Left lung (tissue), 10 donors: ENCODE measurements around the gene TLNRD1. TPM values are rescaled to one million over a fixed set of nuclear protein-coding genes. Genes with fewer than 3 reads are reported as not detected.
A peak's percentile ranks its signal among the peaks of the same experiment; 100 is the strongest.

ENCODE experiments used
- ATAC-seq: fragments of 200-7000 bp; cut with Tn5 transposase; one replicate; pipeline ENCODE4 v1.9.1; 2020; ENCODE audit warnings: moderate library complexity
- DNase-seq, 4 donors: peaks; one replicate each; pipeline ENCODE4 v3.0.0-alpha.2; 2013 to 2020
- H3K27ac ChIP-seq, 2 donors: fragments of 200-600 bp; sonication (generic) in 1 of 2; one replicate each; pipeline versions ENCODE4 v1.5.0 to v1.8.0; 2020 to 2021
- H3K27me3 ChIP-seq, 2 donors: fragments of 200-600 bp; sonication (generic) in 1 of 2; one replicate each; pipeline versions ENCODE4 v1.5.0 to v1.8.0; 2020 to 2021
- H3K36me3 ChIP-seq, 2 donors: fragments of 200-600 bp; sonication (generic) in 1 of 2; one replicate each; pipeline versions ENCODE4 v1.5.0 to v1.8.0; 2020 to 2021
- H3K4me1 ChIP-seq, 2 donors: fragments of 200-600 bp; one replicate each; pipeline ENCODE4 v1.8.0; 2021
- H3K4me3 ChIP-seq, 2 donors: fragments of 200-600 bp; sonication (generic) in 1 of 2; one replicate each; pipeline versions ENCODE4 v1.5.0 to v1.8.0; 2020 to 2021; ENCODE audit warnings: mild to moderate bottlenecking in 1 of 2
- H3K9me3 ChIP-seq, 2 donors: fragments of 200-600 bp; sonication (generic) in 1 of 2; one replicate each; pipeline versions ENCODE4 v1.5.0 to v1.8.0; 2020 to 2021
- intact Hi-C, 2 donors: fragments of 100-400 bp; cut with DNase I; formaldehyde crosslinking; loops; one replicate each; pipeline versions ENCODE4 v1.11.2 to v1.14.2; 2022
- polyA plus RNA-seq, 6 donors: library from polyadenylated mRNA; unstranded; fragments of 120-200 nt; gene quantifications; one replicate each; pipeline ENCODE4 v1.2.1, GENCODE V29; 2013; ENCODE audit not compliant: insufficient read length in 6 of 6
- total RNA-seq, 2 donors: library from RNA; stranded (reverse); fragmentation: NEBNext Ultra II Directional; extraction: Animal tissue kit (Norgen Biotek cat#: 25700); gene quantifications; one replicate each; pipeline ENCODE4 v1.2.1, GENCODE V29; 2021
- TF ChIP-seq, protein P1 (sequence below), 2 donors: fragments of 200-600 bp; sonication (generic) in 1 of 2; IDR thresholded peaks; one replicate each; pipeline versions ENCODE4 v1.5.0 to v1.8.0; 2021; ENCODE audit warnings: antibody characterized with exemption in 2 of 2
- donor health status: DM: no; HTN: yes; CAD: no.
- donor health status: DM: no; HTN: no; CAD: no.

The TLNRD1 gene
- total and polyA plus RNA-seq, 8 donors: 10.1 to 27.6 (median 16.8) TPM

DNA sequence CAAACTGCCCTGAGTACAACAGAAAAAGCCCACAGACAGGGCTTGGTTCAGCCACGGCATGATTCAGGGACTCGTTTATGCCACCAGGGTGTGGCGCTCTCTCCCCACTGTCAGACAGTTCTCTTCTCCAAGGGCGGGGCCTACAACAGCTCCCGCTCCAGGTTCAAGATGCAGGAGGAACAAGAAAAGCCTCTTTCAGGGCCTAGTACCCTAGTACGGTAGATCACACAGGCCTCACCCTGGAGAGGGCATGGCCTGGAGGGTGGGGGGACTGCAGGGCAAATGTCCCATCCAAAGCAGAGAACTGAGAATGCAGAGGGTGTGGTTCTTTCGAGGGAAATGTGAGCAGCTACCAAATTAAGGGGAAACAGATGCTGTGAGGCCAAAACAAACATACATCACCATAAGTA, 23.1 kb upstream of the TLNRD1 start:
- Histone ChIP-seq H3K9me3 (no peaks in the 10 kb centered on the region), H3K36me3 (peaks cover 0 to 58% of the 10 kb centered on the region in 2 donors), H3K4me1 (peaks cover 0 to 24% of the 10 kb centered on the region in 2 donors), H3K4me3 (no peak overlapping the region), H3K27ac (no peak overlapping the region), H3K27me3 (no peaks in the 10 kb centered on the region)
- DNase-seq: peak in 2 of 4 donors; percentile 42 to 47
- TF ChIP-seq, protein P1, sequence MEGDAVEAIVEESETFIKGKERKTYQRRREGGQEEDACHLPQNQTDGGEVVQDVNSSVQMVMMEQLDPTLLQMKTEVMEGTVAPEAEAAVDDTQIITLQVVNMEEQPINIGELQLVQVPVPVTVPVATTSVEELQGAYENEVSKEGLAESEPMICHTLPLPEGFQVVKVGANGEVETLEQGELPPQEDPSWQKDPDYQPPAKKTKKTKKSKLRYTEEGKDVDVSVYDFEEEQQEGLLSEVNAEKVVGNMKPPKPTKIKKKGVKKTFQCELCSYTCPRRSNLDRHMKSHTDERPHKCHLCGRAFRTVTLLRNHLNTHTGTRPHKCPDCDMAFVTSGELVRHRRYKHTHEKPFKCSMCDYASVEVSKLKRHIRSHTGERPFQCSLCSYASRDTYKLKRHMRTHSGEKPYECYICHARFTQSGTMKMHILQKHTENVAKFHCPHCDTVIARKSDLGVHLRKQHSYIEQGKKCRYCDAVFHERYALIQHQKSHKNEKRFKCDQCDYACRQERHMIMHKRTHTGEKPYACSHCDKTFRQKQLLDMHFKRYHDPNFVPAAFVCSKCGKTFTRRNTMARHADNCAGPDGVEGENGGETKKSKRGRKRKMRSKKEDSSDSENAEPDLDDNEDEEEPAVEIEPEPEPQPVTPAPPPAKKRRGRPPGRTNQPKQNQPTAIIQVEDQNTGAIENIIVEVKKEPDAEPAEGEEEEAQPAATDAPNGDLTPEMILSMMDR (IDR thresholded peaks at IDR 0.05): peak; percentile 31 to 51
- intact Hi-C loops: no loop called here
- ATAC-seq: peak; percentile 93

DNA sequence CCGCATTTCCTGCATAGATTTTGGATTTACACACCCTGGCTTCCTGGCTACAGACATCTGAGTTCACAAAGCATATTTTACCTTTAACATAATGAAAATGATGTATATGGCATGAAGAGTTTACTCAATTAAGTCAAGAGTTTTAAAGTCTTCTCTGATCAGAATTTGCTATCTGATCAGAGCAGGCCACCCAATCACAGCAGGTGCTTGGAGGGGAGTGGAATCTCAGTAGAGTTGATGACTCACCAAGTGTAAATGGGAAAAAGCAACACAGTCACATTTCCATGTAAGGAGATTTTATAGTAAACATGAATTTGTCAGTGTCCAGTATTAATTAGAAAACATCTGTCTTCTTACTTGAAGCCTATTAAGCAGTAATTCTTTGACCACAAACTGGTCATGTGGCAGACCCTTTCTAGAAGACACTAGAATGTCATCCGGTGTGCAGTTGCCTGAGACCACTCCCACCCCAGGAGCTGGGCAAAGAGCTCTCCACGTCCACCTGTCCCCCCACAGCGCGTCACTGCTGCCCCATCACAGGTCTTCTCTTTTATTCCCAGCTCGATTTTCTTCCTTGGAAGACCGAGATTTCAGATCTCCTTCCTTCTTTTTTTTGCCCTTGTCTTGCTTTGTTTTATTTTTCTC, 21.9 kb upstream of the TLNRD1 start:
- peaks cover 0 to 51% of the 10 kb centered on the region in 2 donors for H3K36me3 ChIP-seq
- DNase-seq (no peak), ATAC-seq (peak; percentile 48)
- no peaks in the 10 kb centered on the region for H3K9me3 ChIP-seq
- TF ChIP-seq, protein P1 (IDR thresholded peaks at IDR 0.05): no peak
- H3K4me1 ChIP-seq: peaks cover 0 to 24% of the 10 kb centered on the region in 2 donors
- intact Hi-C loops: no loop called here
- H3K4me3 ChIP-seq: no peak overlapping the region
- H3K27ac ChIP-seq: no peak overlapping the region
- H3K27me3 ChIP-seq: no peaks in the 10 kb centered on the region

DNA sequence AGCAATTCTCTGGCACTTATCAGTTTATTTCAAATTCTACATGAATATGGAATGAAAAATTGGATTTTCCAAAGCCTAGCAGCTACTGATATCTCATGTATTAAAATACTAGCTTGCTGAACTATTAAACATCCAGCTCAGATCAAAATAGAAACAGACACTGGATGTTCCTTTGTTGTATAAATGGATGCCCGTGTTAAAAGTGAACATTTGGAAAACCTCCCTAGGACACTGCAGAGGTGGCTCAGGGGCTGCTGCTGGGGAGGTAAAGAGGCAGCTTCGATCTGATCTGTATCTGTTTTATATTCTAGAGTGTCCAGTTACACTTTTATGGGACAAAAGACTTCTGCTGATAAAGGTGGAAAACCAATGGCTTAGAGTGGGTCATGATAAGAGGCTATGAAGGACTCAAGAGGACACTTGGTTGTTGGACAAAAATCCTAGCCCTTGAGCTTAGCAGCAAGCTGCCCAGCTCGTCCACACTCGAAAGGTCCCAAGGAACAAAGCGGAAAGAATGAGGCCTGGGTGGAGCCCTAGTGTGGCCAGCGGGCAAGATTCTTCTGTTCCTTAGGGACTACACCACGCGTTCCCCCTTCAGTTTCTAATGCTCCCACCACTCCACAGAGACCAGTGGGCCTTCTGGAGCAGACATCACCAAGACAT, 21.1 kb upstream of the TLNRD1 start:
- Histone ChIP-seq H3K4me3 (no peak overlapping the region), H3K9me3 (no peaks in the 10 kb centered on the region), H3K27me3 (no peaks in the 10 kb centered on the region), H3K27ac (no peak overlapping the region), H3K4me1 (peaks cover 0 to 33% of the 10 kb centered on the region in 2 donors), H3K36me3 (peaks cover 0 to 51% of the 10 kb centered on the region in 2 donors)
- ATAC-seq (peak; percentile 34), DNase-seq (no peak)
- TF ChIP-seq, protein P1 (IDR thresholded peaks at IDR 0.05): no peak
- intact Hi-C loops: no loop called here

DNA sequence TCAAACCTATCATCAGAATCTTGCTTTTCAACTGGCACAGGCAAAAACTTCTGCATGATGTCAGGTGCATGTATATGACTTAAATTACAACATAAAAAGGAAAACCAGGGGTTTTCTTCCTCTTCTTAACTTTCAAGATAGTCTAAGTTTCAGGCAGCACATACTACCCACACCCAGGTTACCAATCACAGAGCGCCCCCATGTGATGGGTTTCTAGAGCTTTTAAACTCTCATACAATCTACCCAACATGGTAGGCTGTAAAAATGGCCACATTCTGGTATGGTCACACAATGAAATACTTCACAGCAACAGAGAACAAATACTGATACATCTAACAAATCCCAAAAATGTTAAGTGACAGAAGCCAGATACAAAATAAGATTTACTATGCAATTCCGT, 18.5 kb upstream of the TLNRD1 start:
- TF ChIP-seq, protein P1 (IDR thresholded peaks at IDR 0.05): no peak
- Histone ChIP-seq H3K27me3 (no peaks in the 10 kb centered on the region), H3K4me1 (peaks cover 5 to 58% of the 10 kb centered on the region in 2 donors), H3K9me3 (no peaks in the 10 kb centered on the region), H3K36me3 (peaks cover 0 to 45% of the 10 kb centered on the region in 2 donors), H3K4me3 (no peak overlapping the region), H3K27ac (no peak overlapping the region)
- intact Hi-C loops: no loop called here
- DNase-seq (no peak), ATAC-seq (no peak)

DNA sequence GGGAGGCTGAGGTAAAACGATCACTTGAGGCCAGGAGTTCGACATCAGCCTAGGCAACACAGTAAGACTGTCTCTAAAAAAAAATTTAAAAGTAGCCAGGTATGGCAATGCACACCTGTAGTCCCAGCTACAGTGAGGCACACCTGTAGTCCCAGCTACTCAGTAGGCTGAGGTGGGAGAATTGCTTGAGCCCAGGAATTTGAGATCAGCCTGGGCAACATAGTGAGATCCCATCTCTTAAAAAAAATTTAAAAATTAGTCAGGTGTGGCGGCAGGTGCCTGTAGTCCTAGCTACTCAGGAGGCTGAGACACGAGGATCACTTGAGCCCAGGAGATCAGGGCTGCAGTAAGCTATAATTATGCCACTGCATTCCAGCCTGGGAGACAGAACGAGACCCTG, 17.9 kb upstream of the TLNRD1 start:
- Histone ChIP-seq H3K27me3 (no peaks in the 10 kb centered on the region), H3K9me3 (no peaks in the 10 kb centered on the region), H3K36me3 (peaks cover 0 to 40% of the 10 kb centered on the region in 2 donors), H3K27ac (no peak overlapping the region), H3K4me1 (peaks cover 7 to 58% of the 10 kb centered on the region in 2 donors), H3K4me3 (no peak overlapping the region)
- TF ChIP-seq, protein P1 (IDR thresholded peaks at IDR 0.05): no peak
- intact Hi-C loops: no loop called here
- DNase-seq (no peak), ATAC-seq (no peak)
